Upper lobe of right lung (tissue), 1 donor: ENCODE data around the gene SEPTIN11. TPM values are rescaled to one million over a fixed set of nuclear protein-coding genes. Genes with fewer than 3 reads are reported as not detected.
A peak's percentile ranks its signal among the peaks of the same experiment; 100 is the strongest.

Source experiments
- ATAC-seq: fragments of 200-7000 bp; cut with Tn5 transposase; one replicate; pipeline ENCODE4 v1.9.1; 2020; ENCODE audit warnings: mild to moderate bottlenecking, moderate library complexity
- DNase-seq: peaks from one replicate; pipeline ENCODE4 v3.0.0-alpha.2; 2020
- H3K27ac ChIP-seq: fragments of 200-600 bp; one replicate; pipeline ENCODE4 v1.8.0; 2022
- H3K27me3 ChIP-seq: fragments of 200-600 bp; one replicate; pipeline ENCODE4 v1.8.0; 2022; ENCODE audit warnings: mild to moderate bottlenecking
- H3K36me3 ChIP-seq: fragments of 200-600 bp; one replicate; pipeline ENCODE4 v1.8.0; 2022
- H3K4me1 ChIP-seq: fragments of 200-600 bp; one replicate; pipeline ENCODE4 v1.8.0; 2022
- H3K4me3 ChIP-seq: fragments of 200-600 bp; one replicate; pipeline ENCODE4 v1.8.0; 2022; ENCODE audit warnings: mild to moderate bottlenecking
- H3K9me3 ChIP-seq: fragments of 200-600 bp; one replicate; pipeline ENCODE4 v1.8.0; 2022
- CTCF ChIP-seq: fragments of 200-600 bp; IDR thresholded peaks from one replicate; pipeline ENCODE4 v1.8.0; 2022; ENCODE audit warnings: antibody characterized with exemption
- intact Hi-C: fragments of 100-400 bp; cut with DNase I; formaldehyde crosslinking; loops from one replicate; pipeline ENCODE4 v1.11.0; 2022
- total RNA-seq: library from RNA; stranded (reverse); fragmentation: NEBNext Ultra II Directional; extraction: Animal tissue kit (Norgen Biotek cat#: 25700); gene quantifications from one replicate; pipeline ENCODE4 v1.2.1, GENCODE V29; 2021
- donor health status: DM: no; HTN: yes; CAD: no; lungs with severe emphysema.

SEPTIN11 gene
- total RNA-seq, 1 donor from 2014 or later = 112 TPM

GRCh38 chr4:76982638-76983584, 33.4 kb downstream of the SEPTIN11 start:
- H3K4me1 ChIP-seq = peaks cover 71% of the 10 kb centered on the region
- no peak for ATAC-seq
- intact Hi-C loops = no loop called here

GRCh38 chr4:76984127-76984526, 34.6 kb downstream of the SEPTIN11 start:
- Histone ChIP-seq H3K9me3 (no peaks in the 10 kb centered on the region), H3K4me1 (peaks cover 72% of the 10 kb centered on the region), H3K27ac (peak overlapping the region; percentile 65), H3K36me3 (no peaks in the 10 kb centered on the region), H3K4me3 (no peak overlapping the region), H3K27me3 (no peaks in the 10 kb centered on the region)
- intact Hi-C loops = no loop called here
- no peak for DNase-seq
- ATAC-seq = no peak
- TF ChIP-seq CTCF = peak; percentile 28

More at GRCh38 chr4:76982638-76983584, 33.4 kb downstream of the SEPTIN11 start:
- TF ChIP-seq CTCF = no peak
- Histone ChIP-seq H3K36me3 (no peaks in the 10 kb centered on the region), H3K27ac (no peak overlapping the region), H3K9me3 (no peaks in the 10 kb centered on the region), H3K27me3 (no peaks in the 10 kb centered on the region), H3K4me3 (no peak overlapping the region)
- DNase-seq = no peak

- DNase-seq = no peak
- intact Hi-C loops = no loop called here
- Histone ChIP-seq H3K27ac (peak overlapping the region; percentile 65), H3K4me1 (peaks cover 76% of the 10 kb centered on the region), H3K9me3 (no peaks in the 10 kb centered on the region), H3K27me3 (no peaks in the 10 kb centered on the region), H3K36me3 (no peaks in the 10 kb centered on the region), H3K4me3 (no peak overlapping the region)
- ATAC-seq = peak; percentile 80
- TF ChIP-seq CTCF = no peak
Measured at GRCh38 chr4:76984788-76985211, 35.2 kb downstream of the SEPTIN11 start.

GRCh38 chr4:76987153-76987591, 37.6 kb downstream of the SEPTIN11 start:
- Histone ChIP-seq H3K27me3 (no peaks in the 10 kb centered on the region), H3K4me1 (peaks cover 67% of the 10 kb centered on the region), H3K4me3 (peak overlapping the region; percentile 9), H3K9me3 (no peaks in the 10 kb centered on the region), H3K36me3 (no peaks in the 10 kb centered on the region), H3K27ac (peak overlapping the region; percentile 30)
- intact Hi-C loops = no loop called here
- ATAC-seq (no peak), DNase-seq (no peak)
- TF ChIP-seq CTCF = no peak

- Histone ChIP-seq H3K27ac (peak overlapping the region; percentile 30), H3K9me3 (no peaks in the 10 kb centered on the region), H3K27me3 (no peaks in the 10 kb centered on the region), H3K4me3 (peak overlapping the region; percentile 9), H3K4me1 (peaks cover 62% of the 10 kb centered on the region), H3K36me3 (no peaks in the 10 kb centered on the region)
- intact Hi-C loops = no loop called here
- DNase-seq = no peak
- no peak for ATAC-seq
- no peak for TF ChIP-seq CTCF
Measured at GRCh38 chr4:76987685-76988084, 38.1 kb downstream of the SEPTIN11 start.
